Tibial nerve (tissue), 4 donors: ENCODE measurements around the gene CAMTA1. TPM values are rescaled to one million over a fixed set of nuclear protein-coding genes. Genes with fewer than 3 reads are reported as not detected.
"Not testable (repeated sequence)": the region's sequence is repeated elsewhere in the genome, so short reads cannot be mapped to it uniquely, and the experiment has no call there.

ENCODE experiments used
- DNase-seq, 2 donors: peaks; one replicate each; pipeline ENCODE4 v3.0.0-alpha.2; 2019; ENCODE audit warnings: low spot score in 2 of 2
- H3K27ac ChIP-seq, 4 donors: fragments of 200-600 bp; sonication (generic) in 3 of 4; one replicate each; pipeline ENCODE4 v1.5.1; 2017 to 2019; ENCODE audit warnings: mild to moderate bottlenecking in 1 of 4
- H3K27me3 ChIP-seq, 2 donors: fragments of 200-600 bp; sonication (generic) in 1 of 2; one replicate each; pipeline versions ENCODE4 v1.5.1 to v1.6.0; 2017 to 2019
- H3K36me3 ChIP-seq, 3 donors: fragments of 200-600 bp; sonication (generic); one replicate each; pipeline ENCODE4 v1.5.1; 2018 to 2019
- H3K4me1 ChIP-seq, 4 donors: fragments of 200-600 bp; sonication (generic) in 3 of 4; one replicate each; pipeline ENCODE4 v1.5.1; 2017 to 2019
- H3K4me3 ChIP-seq, 4 donors: fragments of 200-600 bp; sonication (generic) in 3 of 4; one replicate each; pipeline ENCODE4 v1.5.1; 2017 to 2019; ENCODE audit warnings: mild to moderate bottlenecking in 1 of 4, moderate library complexity in 1 of 4
- H3K9me3 ChIP-seq, 4 donors: fragments of 200-600 bp; sonication (generic) in 3 of 4; one replicate each; pipeline ENCODE4 v1.5.1; 2017 to 2019
- CTCF ChIP-seq, 5 experiments: fragments of 200-600 bp in 3 of 5; fragments of 450-650 bp in 2 of 5; sonication (generic) in 3 of 5; IDR thresholded peaks; one replicate each; pipeline ENCODE4 v1.5.1; 2016 to 2019; ENCODE audit warnings: antibody characterized with exemption in 5 of 5, mild to moderate bottlenecking in 3 of 5, moderate library complexity in 2 of 5
- EP300 ChIP-seq, 2 donors: sonication (generic); formaldehyde crosslinking; IDR thresholded peaks; one replicate each; pipeline ENCODE4 v1.6.1; 2017; ENCODE audit warnings: antibody characterized with exemption in 2 of 2, mild to moderate bottlenecking in 1 of 2
- POLR2A ChIP-seq, 2 donors: fragments of 450-650 bp; IDR thresholded peaks; one replicate each; pipeline ENCODE4 v1.6.1; 2017; ENCODE audit warnings: antibody characterized with exemption in 2 of 2, mild to moderate bottlenecking in 2 of 2, moderate library complexity in 2 of 2
- WGBS, 2 donors: methylation state at CpG; one replicate each; pipeline ENCODE4 v1.1.5; 2018; 5-methylcytosine and 5-hydroxymethylcytosine counted together
- total RNA-seq, 4 donors: library from RNA; depleted of rRNA; stranded (reverse); fragments of >200 nt; gene quantifications; one replicate each; pipeline ENCODE4 v1.1.0, GENCODE V29; 2016

The CAMTA1 gene
- total RNA-seq, 4 donors from 2014 or later, result 41.8 to 104 (median 87.2) TPM

GRCh38 chr1:7380712-7381111 is 595.5 kb downstream of the CAMTA1 start:
- Histone ChIP-seq H3K4me1 (peaks cover 0 to 10% (median 0%) of the 10 kb centered on the region in 4 donors), H3K9me3 (peaks cover 0 to 3% (median 0%) of the 10 kb centered on the region in 4 donors), H3K27ac (no peak overlapping the region), H3K27me3 (no peaks in the 10 kb centered on the region), H3K4me3 (no peak overlapping the region), H3K36me3 (no peaks in the 10 kb centered on the region)
- TF ChIP-seq CTCF (IDR thresholded peaks at IDR 0.05) (no peak), EP300 (IDR thresholded peaks at IDR 0.05) (no peak), POLR2A (IDR thresholded peaks at IDR 0.05) (no peak)
- WGBS, 2 donors, result 84 to 86% methylated on average over 3 of the region's 3 CpGs
- no peak for DNase-seq

- DNase-seq, result not testable (repeated sequence)
Measured at GRCh38 chr1:7381729-7382128, 596.5 kb downstream of the CAMTA1 start.

GRCh38 chr1:7382971-7383370 is 597.7 kb downstream of the CAMTA1 start:
- Histone ChIP-seq H3K27me3 (no peaks in the 10 kb centered on the region), H3K4me1 (peaks cover 0 to 21% (median 6%) of the 10 kb centered on the region in 4 donors), H3K4me3 (no peak overlapping the region), H3K9me3 (peaks cover 0 to 3% (median 0%) of the 10 kb centered on the region in 4 donors), H3K27ac (no peak overlapping the region), H3K36me3 (no peaks in the 10 kb centered on the region)
- no peak for TF ChIP-seq CTCF (IDR thresholded peaks at IDR 0.05)
- no peak for TF ChIP-seq POLR2A (IDR thresholded peaks at IDR 0.05)
- TF ChIP-seq EP300 (IDR thresholded peaks at IDR 0.05), result no peak
- WGBS, 2 donors, result 62 to 63% methylated on average over 6 of the region's 6 CpGs
- DNase-seq, result no peak

More at GRCh38 chr1:7381729-7382128, 596.5 kb downstream of the CAMTA1 start:
- not testable (repeated sequence) for H3K4me1 ChIP-seq, H3K27ac ChIP-seq, H3K36me3 ChIP-seq, H3K4me3 ChIP-seq, H3K27me3 ChIP-seq, H3K9me3 ChIP-seq
- 64 to 84% methylated on average over 2 to 3 of the region's 3 CpGs for WGBS, 2 donors

GRCh38 chr1:7383671-7384520 is 598.6 kb downstream of the CAMTA1 start:
- no peak for DNase-seq
- TF ChIP-seq EP300 (IDR thresholded peaks at IDR 0.05), result no peak
- no peak for TF ChIP-seq POLR2A (IDR thresholded peaks at IDR 0.05)
- TF ChIP-seq CTCF (IDR thresholded peaks at IDR 0.05), result no peak
- H3K27ac ChIP-seq, result no peak overlapping the region
- no peaks in the 10 kb centered on the region for H3K36me3 ChIP-seq
- H3K9me3 ChIP-seq, result peaks cover 0 to 3% (median 0%) of the 10 kb centered on the region in 4 donors
- 92% methylated on average over 13 of the region's 13 CpGs for WGBS, 2 donors
- H3K4me3 ChIP-seq, result no peak overlapping the region
- peaks cover 0 to 30% (median 14%) of the 10 kb centered on the region in 4 donors for H3K4me1 ChIP-seq
- no peaks in the 10 kb centered on the region for H3K27me3 ChIP-seq

GRCh38 chr1:7384679-7385078 is 599.4 kb downstream of the CAMTA1 start:
- no peak for DNase-seq
- H3K36me3 ChIP-seq, result no peaks in the 10 kb centered on the region
- WGBS, 2 donors, result 76 to 78% methylated on average over 7 of the region's 7 CpGs
- TF ChIP-seq POLR2A (IDR thresholded peaks at IDR 0.05), result no peak
- TF ChIP-seq EP300 (IDR thresholded peaks at IDR 0.05), result no peak
- no peak for TF ChIP-seq CTCF (IDR thresholded peaks at IDR 0.05)
- peaks cover 0 to 3% (median 0%) of the 10 kb centered on the region in 4 donors for H3K9me3 ChIP-seq
- no peak overlapping the region for H3K27ac ChIP-seq
- H3K27me3 ChIP-seq, result no peaks in the 10 kb centered on the region
- H3K4me1 ChIP-seq, result peaks cover 0 to 30% (median 19%) of the 10 kb centered on the region in 4 donors
- no peak overlapping the region for H3K4me3 ChIP-seq
